UCSD-AML1 (cell line): ENCODE measurements around the gene LEMD1.
"Not testable (repeated sequence)": the region's sequence is repeated elsewhere in the genome, so short reads cannot be mapped to it uniquely, and the experiment has no call there.

ENCODE experiments used
- DNase-seq: peaks from one replicate; lab custom pipeline; 2025; ENCODE audit not compliant: unreplicated experiment; lab: John Stamatoyannopoulos, UW

The LEMD1 gene

DNA sequence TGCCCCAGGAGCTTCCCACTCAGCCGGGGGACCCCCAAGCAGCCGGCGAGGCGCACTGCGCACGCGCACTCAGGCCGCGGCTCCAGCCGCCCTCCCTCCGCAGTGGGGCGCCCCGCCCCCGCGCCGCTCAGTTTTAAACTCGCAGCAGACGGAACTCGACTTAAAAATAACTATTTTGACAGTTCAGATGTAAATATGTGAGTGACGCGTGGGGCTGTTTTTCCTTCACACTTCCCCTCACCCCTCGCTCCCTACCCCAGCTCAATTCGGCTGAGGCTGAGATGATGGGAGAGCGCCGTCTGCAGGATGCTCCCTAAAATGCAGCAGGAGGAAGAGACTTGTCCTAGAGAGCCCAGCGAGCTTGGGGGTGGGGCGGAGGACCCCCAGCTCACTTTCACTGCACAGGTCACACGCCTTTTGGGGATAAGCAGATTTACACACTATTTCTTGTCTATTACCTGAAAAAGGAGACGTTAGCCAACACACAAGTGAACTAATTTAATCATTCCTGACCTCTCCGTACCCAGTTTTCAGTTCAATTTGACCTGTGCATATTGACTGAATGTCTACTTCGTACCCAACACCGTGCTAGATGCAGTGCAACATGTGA, 8.9 kb upstream of the LEMD1 start:
- DNase-seq = peak; percentile 56

DNA sequence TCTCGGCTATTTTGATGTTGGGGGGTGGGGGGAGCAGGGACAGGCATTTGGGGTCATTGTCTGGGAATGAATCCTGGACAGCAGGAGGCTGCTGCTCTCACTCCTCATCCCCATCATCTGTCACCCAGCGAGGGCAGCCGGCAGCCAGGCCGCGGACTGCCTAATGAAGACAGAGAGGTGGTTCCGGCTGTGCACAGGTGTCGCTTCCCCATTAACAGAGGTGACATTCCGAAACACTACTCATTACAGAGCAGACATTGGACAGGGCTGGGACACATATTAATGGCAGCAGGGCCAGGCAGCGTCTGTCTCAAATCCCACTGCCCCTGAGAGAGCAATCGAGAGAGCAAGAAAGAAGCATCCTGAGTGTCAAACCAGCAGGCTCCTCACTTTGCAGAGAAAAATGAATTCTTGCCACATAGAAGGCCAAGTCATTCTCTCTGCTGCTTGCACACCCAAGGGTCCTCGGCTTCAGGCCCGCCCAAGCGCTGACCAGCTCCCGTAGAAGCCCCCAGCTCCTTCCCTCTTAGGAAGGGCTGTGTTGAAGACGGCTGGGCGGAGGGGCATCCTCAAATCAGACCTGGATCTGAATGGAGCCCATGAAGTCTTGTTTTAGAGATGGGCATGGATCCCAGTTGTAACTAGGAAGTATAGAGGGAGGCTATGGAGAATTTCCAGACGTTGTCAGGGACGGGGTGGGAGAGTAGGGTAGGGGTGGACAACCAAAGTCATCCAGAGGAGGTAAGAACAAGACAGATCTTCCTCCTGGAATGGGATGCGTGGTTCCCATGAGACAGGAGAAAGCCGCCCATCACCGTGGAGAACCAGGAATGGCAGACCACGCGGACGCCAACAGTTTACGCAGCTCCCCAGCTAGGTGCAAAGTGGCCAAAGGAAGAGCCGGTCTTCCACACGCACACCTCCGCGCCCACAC, 8.2 kb upstream of the LEMD1 start:
- no peak for DNase-seq

DNA sequence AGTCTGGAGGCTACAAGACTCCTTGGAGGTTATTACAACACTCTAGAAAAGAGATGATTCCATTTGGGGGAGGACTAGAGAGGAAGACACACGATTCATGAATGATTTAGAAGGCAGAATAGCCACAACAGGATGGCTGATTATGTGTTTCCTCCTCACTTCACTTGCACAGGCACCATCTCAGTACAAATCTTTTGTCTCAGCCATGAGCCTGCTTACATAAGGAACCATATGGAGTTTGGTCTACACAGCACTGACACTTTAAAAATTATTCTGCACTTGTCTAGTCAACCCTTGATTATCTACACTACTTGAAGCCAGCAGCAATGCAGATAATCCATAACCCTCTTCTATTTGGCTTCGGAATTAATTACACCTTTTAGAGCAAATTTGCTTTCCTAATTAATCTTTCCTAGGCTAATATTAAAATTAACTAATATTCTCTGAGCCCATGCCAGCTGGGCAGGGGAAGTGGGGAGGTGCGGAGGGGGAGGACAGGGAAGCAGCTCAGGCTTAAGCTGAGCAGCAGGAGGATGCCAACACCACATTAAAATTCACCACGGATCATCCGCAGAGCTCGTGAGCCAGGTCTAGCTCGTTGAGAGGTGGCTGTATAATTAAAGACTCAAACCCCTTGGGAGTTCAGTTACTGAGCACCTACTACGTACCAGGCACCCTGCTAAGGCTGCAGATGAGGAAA, 3.2 kb upstream of the LEMD1 start:
- DNase-seq = no peak

DNA sequence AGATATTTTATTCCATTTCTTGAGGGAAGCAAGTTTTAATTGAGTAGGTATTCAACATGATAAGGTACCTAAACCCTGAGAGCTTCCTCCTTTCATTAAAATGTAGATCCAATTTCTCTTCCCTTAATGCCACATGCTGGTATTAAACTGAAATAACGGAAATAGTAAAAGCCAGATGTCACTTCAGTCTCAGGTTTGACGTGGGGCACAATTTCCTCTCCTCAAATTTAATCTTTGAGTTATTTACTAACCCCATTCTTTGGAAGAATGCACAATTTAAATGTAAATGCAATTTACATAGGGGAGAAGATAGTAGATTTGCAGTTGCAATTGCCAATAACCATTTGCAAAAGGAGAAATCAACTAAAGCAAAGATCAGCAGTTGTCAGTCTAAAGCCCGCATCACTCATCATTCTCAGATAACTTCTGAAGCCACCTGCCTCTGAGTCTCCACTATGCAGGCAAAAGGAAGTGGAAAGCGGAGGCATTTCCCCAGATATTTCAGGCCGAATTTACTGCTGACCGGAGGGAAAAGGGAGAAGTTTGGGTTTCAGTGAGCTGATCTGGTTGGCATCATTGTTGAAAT, 2.1 kb upstream of the LEMD1 start:
- DNase-seq = no peak

DNA sequence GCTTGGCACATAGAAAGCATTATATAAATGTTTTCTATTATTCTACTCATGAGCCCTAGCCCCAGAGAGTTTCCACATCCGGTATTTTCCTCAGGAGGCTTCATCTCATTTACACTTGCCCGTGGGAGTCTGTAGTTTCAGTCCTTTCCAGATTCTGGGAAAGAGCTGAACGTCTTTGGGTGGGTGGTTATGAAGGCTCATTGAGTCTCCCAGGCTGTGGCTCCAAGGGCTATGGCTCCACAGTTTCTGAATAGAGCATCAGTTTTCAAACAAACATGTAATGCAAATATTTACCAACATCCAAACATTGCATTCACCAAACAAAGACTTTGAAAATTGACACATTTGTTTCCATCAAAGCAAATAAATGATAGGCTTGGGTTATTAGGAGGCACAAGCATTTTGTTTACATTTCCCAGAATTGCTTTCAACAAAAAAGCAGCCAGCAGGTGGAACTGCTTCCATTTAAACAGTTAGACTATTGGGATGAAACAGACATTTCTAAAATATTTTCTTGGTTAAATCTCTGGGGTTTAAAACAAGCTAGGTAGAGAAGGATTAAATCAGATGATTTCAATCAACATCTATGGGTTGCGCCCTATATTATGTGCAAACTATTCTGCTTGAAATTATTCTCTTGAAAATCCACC, 1.3 kb upstream of the LEMD1 start:
- DNase-seq = no peak

DNA sequence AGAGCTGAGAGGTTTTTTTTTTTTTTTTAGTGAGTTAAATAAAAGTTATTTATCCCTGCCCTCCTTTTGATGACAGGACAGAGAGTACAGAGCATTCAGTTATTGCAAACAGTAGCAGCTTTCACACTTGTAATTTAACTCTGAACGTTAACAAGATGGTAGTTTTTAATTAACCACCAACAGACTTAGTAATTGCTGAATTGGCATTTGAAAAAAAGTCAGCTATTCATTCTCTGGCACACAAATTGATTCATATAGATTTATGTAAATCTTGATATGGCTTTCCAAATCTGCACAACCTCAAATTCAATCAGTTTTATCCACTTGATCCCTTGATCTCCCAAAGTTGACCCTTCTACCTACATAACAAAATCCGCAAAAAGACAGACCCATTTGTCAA, 918 bp downstream of the LEMD1 start:
- DNase-seq = no peak

DNA sequence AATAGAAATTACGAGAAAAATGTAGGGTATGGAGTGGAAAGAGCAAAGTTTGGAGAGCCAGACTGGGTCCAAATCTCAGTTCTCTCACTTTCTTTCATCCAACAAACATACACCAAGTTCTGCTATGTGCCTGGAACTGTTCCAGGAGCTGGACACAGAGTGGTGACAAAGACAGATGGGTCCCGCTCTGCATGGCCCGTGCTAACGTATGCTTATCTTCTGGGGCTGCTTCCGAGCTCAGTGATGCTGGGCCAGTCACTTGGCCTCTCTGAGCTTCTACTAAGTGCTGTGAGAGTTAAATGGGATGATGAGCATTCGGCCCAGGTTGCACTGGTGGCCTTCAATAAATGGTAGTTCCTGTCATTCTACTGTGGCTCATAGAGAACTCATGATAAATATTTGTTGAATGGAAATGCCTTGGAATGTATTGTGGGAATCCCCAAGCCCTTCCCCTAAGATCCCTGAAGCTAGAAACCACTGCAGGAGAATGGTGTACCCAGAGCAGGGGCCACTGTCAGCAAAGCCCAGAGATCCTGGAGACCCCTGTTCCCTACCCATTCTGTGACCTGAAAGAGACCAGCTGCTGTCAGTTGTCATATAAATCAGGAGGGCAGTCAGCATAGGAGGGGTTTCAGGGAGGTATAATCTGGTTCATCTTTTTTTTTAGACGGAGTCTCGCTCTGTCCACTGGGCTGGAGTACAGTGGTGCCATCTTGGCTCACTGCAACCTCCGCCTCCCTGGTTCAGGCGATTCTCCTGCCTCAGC, 3.8 kb downstream of the LEMD1 start:
- no peak for DNase-seq

DNA sequence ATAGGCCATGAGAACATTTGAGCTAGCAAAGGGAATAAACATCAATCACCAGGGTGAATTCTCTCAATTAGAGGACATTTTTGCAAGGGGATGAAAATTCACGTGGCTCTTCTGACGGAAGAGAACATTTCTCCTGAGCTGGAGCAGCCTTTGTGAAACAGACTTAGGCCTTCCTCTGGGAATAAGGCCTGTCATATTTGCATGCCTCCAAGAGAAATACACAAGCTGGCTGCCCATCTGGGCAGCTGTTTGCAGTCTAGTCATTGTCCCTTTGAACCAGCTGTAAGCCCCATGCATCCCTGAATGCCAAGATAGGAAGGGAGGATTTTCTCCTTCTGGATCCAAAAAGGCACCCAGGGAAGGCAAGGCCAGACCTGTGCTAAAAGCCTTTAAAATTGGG, 5.5 kb downstream of the LEMD1 start:
- DNase-seq = no peak

DNA sequence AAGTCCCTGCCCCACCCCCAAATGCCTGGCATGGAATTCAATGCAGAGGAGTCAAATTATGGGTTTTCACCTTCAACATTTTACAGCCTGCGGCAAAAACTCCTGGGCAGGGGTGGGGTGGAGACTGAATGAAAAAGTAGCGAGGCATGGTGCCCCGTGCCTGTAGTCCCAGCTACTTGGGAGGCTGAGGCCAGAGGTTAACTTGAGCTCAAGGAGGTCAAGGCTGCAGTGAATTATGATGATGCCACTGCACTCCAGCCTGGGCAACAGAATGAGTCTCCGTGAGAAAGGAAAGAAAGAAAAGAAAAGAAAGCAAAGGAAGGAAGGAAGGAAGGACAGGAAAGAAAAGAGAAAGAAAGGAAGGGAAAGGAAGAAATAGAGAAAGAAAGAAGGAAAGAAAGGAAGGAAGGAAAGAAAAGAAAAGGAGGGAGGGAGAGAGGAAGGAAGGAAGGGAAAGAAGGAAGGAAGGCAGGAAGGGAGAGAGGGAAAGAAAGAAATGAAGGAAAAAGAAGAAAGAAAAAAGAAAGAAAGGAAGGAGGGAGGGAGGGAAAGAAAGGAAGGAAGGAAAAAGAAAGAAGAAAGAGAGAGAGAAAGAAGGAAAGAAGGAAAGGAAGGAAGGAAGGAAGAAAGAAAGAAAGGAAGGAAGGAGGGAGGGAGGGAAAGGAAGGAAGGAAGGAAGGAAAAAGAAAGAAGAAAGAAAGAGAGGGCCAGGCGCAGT, 11.1 kb downstream of the LEMD1 start:
- DNase-seq = no peak

DNA sequence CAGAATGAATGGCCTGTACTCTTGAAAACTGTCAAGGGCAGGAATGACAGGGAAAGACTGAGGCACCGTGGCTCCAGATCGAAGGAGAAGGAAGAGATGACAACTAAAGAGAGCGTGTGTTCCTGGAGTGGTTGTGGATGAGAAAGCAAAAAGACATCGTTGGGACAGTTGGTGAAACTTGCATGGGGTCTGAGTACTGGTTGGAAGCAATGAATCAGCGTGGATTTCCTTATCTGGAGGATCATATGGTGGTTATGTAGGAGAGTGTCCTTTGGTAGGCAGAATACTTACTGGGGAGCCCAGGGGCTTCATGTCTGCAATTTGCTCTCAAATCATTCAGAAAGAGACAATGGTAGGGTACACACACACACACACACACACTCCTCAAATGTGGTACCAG, 13.9 kb downstream of the LEMD1 start:
- DNase-seq = no peak

DNA sequence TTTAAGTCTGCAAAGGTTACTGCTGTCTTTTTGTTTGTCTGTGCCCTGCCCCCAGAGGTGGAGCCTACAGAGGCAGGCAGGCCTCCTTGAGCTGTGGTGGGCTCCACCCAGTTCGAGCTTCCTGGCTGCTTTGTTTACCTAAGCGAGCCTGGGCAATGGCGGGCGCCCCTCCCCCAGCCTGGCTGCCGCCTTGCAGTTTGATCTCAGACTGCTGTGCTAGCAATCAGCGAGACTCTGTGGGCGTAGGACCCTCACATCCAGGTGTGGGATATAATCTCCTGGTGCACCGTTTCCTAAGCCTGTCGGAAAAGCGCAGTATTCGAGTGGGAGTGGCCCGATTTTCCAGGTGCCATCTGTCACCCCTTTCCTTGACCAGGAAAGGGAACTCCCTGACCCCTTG, 15.6 kb downstream of the LEMD1 start:
- not testable (repeated sequence) for DNase-seq

DNA sequence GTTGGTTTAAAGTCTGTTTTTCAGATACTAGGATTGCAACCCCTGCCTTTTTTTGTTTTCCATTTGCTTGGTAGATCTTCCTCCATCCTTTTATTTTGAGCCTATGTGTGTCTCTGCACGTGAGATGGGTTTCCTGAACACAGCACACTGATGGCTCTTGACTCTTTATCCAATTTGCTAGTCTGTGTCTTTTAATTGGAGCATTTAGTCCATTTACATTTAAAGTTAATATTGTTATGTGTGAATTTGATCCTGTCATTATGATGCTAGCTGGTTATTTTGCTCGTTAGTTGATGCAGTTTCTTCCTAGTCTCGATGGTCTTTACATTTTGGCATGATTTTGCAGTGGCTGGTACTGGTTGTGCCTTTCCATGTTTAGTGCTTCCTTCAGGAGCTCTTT, 17.4 kb downstream of the LEMD1 start:
- DNase-seq = not testable (repeated sequence)

DNA sequence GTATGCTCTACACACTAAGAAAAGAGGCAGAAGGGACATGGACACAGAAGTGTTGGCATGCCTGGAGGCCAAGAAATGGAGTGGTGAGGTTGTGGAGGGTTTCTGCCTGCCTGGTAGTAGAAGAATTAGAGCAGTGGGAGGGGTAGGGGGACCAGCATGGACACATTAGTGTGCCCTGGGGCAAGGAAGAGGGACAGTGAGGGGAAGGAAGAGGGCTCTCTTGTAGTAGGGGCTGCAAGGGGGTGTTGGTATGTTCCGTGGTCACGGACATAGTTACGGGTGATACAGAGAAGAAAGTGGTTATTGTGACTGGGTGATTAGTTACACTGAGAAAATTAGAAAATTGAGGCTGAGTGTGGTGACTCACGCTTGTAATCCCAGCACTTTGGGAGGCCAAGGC, 23.3 kb downstream of the LEMD1 start:
- no peak for DNase-seq

DNA sequence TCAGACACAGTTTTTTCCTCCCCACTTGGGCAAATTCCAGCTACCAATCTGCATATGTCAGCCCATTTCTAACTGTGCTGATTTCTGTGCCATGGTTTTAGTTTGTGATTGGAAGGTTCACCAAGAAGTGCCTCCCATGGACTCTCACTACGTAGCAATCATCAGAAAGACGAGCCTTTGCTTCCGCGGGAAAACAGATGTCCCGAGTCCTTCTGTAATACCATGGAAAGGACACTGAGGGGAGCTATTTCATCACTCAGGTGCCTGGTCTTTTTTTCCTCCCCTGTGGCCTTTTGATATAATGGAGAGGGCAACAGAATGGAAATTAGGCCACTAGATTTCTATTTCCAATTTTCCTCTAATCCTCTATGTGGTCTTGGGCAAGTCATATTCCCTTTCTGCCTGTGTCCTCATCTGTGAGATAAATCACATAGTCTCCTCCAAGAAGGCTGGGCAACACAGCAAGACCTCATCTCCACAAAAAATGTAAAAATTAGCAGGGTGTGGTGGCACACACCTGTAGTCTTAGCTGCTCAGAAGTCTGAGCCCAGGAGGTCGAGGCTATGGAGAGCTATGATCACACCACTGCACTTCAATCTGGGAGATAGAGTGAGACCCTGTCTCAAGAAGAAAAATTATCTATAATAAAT, 24.8 kb downstream of the LEMD1 start:
- DNase-seq = no peak

DNA sequence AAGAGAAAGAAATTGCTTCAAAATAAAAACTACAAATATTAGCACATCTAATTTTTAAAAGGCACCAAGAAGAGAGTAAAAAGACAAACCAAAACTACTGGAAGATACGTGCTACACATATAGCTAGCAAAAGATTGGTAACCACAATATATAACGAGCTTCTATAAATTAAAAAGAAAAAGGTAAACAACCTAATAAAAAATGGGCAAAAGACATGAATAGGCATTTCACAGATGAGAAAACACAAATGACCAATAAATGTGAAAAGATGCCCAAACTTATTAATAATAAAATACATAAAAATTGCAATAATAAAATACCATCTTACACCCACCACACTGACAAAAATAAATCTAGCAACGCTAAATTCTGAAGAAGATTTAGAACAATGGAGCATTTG, 26.2 kb downstream of the LEMD1 start:
- no peak for DNase-seq

DNA sequence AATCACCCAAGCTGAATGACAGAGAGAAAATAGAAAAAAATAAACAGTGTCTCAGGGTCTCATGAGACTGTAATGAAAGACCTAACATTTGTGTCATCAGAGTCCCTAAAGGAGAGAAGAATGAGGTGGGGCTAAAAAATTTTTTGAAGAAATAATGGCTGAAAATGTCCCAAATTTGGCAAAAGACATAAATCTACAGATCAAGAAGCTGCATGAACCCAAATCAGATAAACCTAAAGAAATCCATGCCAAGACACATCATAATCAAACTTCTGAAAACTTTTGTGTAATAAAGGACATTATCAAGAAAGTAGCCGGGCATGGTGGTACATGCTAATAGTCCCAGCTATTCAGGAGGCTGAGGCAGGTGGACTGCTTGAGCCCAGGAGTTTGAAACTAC, 29.2 kb downstream of the LEMD1 start:
- DNase-seq = no peak

DNA sequence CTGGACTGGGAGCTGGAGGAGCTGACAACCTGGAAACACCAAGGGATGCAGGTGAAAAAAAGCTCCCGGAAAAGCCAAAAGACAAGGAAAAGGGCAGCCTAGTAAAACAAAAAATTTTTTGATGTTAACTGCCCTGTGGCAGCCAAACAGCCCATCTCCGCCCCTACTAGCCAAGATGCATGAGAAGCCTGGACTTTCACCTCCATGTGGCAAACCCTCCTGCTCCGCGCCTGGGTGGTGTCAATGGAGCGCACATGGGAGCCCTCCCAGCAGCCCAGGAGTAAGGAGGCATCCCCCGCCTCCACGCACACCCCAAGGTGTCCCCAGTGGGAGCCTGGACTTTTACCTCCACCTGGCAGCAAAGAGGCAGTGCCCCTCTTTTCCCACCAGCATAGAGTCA, 30.5 kb downstream of the LEMD1 start:
- no peak for DNase-seq

DNA sequence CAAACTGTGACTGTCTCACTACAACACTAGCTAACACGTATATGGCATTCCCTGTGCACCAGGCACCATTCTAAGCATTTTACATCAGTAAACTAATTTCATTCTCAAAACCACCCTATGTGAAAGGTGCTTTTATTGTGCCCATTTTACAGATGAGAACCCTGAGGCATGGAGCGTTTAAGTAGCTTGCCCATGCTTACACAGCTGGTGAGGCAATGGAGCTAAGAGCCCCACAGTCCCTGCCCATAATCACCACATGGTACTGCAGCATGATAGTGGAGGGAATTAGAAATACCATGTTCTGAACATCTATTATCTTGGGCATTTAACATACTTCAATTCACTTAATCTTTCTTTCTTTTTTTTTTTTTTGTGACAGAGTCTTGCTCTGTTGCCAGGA, 34.0 kb downstream of the LEMD1 start:
- no peak for DNase-seq

DNA sequence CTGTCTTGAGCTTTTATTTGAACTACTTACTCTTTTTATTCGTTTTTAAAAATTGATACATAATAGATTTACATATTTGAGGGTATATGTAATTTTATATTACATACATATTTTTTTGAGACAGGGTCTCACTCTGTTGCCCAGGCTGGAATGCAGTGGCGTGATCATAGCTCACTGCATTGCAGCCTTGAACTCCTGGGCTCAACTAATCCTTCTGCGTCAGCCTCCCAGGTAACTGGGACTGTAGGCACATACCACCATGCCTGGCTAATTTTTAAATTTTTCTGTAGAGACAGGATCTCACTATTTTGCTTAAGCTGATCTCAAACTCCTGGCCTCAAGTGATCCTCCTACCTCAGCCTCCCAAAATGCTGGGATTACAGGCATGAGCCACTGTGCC, 38.9 kb downstream of the LEMD1 start:
- not testable (repeated sequence) for DNase-seq
